Mesothelial cell of epicardium (in vitro differentiated cells): ENCODE results near the gene MXD1. TPM values are rescaled to one million over a fixed set of nuclear protein-coding genes. Genes with fewer than 3 reads are reported as not detected.
"Not testable (repeated sequence)": the region's sequence is repeated elsewhere in the genome, so short reads cannot be mapped to it uniquely, and the experiment has no call there.

Experiments used
- DNase-seq, 2 experiments: peaks; one replicate each; pipeline ENCODE4 v3.0.0; 2021; ENCODE audit warnings: low spot score in 2 of 2; ENCODE audit not compliant: unreplicated experiment in 2 of 2
- H3K27ac Mint-ChIP-seq: 2 replicates; pipeline ENCODE4 v1.8.0; 2021; ENCODE audit warnings: mixed read lengths
- H3K27me3 Mint-ChIP-seq: 2 replicates; pipeline ENCODE4 v1.8.0; 2021; ENCODE audit warnings: low read depth, mixed read lengths
- H3K36me3 Mint-ChIP-seq: 2 replicates; pipeline ENCODE4 v1.8.0; 2021; ENCODE audit warnings: mixed read lengths
- H3K4me1 Mint-ChIP-seq: 2 replicates; pipeline ENCODE4 v1.8.0; 2021; ENCODE audit warnings: mixed read lengths
- H3K4me3 Mint-ChIP-seq: 2 replicates; pipeline ENCODE4 v1.8.0; 2021; ENCODE audit warnings: mild to moderate bottlenecking, moderate library complexity, mixed read lengths
- H3K9me3 Mint-ChIP-seq: 2 replicates; pipeline ENCODE4 v1.8.0; 2021; ENCODE audit warnings: mixed read lengths
- total RNA-seq: library from RNA; stranded (reverse); gene quantifications from 3 replicates; pipeline ENCODE4 v1.2.1, GENCODE V29; 2021
- TF ChIP-seq, protein P1 (sequence below): fragments of 200-600 bp; sonication (generic); IDR thresholded peaks from one replicate; pipeline ENCODE4 v1.5.0; 2021; ENCODE audit warnings: antibody characterized with exemption; ENCODE audit not compliant: unreplicated experiment

Gene MXD1
- total RNA-seq, 1 donor from 2014 or later, result 8.7 TPM

DNA sequence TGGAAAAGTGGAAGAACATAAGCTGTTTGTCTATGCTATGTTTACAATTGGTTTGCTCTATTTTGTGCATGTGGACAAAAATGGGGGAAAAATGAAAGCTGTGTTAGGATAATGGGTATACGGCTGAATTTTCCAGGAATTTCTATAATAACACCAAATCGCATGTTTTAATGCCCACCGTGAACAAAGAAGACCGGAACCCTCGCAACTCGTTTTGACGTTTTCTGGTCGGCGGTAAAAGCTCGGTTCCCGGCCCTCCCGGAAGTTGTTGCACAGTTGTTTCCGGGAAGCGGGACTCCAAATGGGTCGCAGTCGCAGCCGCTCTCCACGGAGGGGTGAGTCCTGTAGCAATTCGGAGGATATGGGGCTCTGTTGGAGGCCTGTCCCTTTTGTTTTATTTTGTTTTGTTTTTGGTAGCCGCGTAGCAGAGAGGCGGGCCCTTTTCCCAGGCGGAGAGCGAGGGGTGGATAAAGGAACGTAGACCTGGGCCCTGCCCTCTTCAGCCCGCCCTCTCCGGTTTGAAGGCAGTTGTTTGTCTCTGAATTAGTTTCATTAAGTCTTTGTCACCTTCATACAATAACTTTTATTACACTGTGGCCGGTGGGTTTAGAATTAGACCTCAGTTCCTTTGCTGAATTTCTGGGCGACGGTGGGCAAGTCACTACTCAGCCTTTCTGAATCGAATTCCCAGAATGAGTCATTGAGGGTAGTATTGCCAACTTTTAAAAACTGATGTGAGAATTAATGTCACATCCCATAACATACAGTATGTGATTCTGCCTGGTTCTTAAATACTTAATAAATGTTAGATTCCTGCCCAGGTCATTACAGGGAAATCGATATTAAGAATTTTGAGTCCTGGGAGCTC, 21.0 kb upstream of the MXD1 start, which contains the start of gene SNRNP27:
Gene SNRNP27 (plus strand): TSS at position 273 of the 868 bp plus-strand sequence. CDS start 29 bp downstream, at position 302.
- Mint-ChIP-seq H3K27me3 (no peaks in the 10 kb centered on the region), H3K27ac (peak within 1 kb of the TSS; percentile 99), H3K4me3 (peak within 1 kb of the TSS; percentile 100), H3K4me1 (peaks cover 10% of the 10 kb centered on the region), H3K36me3 (peaks cover 11% of the 10 kb centered on the region), H3K9me3 (peaks cover 6% of the 10 kb centered on the region)
- peak; percentile 45 to 74 for DNase-seq
- TF ChIP-seq, protein P1, sequence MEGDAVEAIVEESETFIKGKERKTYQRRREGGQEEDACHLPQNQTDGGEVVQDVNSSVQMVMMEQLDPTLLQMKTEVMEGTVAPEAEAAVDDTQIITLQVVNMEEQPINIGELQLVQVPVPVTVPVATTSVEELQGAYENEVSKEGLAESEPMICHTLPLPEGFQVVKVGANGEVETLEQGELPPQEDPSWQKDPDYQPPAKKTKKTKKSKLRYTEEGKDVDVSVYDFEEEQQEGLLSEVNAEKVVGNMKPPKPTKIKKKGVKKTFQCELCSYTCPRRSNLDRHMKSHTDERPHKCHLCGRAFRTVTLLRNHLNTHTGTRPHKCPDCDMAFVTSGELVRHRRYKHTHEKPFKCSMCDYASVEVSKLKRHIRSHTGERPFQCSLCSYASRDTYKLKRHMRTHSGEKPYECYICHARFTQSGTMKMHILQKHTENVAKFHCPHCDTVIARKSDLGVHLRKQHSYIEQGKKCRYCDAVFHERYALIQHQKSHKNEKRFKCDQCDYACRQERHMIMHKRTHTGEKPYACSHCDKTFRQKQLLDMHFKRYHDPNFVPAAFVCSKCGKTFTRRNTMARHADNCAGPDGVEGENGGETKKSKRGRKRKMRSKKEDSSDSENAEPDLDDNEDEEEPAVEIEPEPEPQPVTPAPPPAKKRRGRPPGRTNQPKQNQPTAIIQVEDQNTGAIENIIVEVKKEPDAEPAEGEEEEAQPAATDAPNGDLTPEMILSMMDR, result no peak

GRCh38 chr2:69894737-69895136, 20.2 kb upstream of the MXD1 start:
- Mint-ChIP-seq H3K36me3 (peaks cover 12% of the 10 kb centered on the region), H3K4me3 (peak overlapping the region; percentile 100)
- not testable (repeated sequence) for H3K27me3 Mint-ChIP-seq, H3K4me1 Mint-ChIP-seq, DNase-seq, H3K9me3 Mint-ChIP-seq, H3K27ac Mint-ChIP-seq

GRCh38 chr2:69902213-69902922, 12.5 kb upstream of the MXD1 start:
- TF ChIP-seq, protein P1, result no peak
- Mint-ChIP-seq H3K27ac (no peak overlapping the region), H3K27me3 (no peaks in the 10 kb centered on the region), H3K36me3 (peaks cover 35% of the 10 kb centered on the region), H3K4me1 (no peaks in the 10 kb centered on the region), H3K4me3 (no peak overlapping the region), H3K9me3 (no peaks in the 10 kb centered on the region)
- no peak for DNase-seq

GRCh38 chr2:69907216-69907615, 7.7 kb upstream of the MXD1 start:
- no peaks in the 10 kb centered on the region for H3K9me3 Mint-ChIP-seq
- TF ChIP-seq, protein P1, result no peak
- no peak overlapping the region for H3K27ac Mint-ChIP-seq
- H3K36me3 Mint-ChIP-seq, result peaks cover 21% of the 10 kb centered on the region
- DNase-seq, result no peak
- H3K4me3 Mint-ChIP-seq, result no peak overlapping the region
- no peaks in the 10 kb centered on the region for H3K4me1 Mint-ChIP-seq
- H3K27me3 Mint-ChIP-seq, result no peaks in the 10 kb centered on the region

- Mint-ChIP-seq H3K9me3 (no peaks in the 10 kb centered on the region), H3K36me3 (peaks cover 12% of the 10 kb centered on the region), H3K27me3 (no peaks in the 10 kb centered on the region), H3K4me1 (peaks cover 9% of the 10 kb centered on the region), H3K4me3 (no peak overlapping the region), H3K27ac (no peak overlapping the region)
- DNase-seq, result no peak
- TF ChIP-seq, protein P1, result peak; percentile 6
These were observed 2.8 kb upstream of the MXD1 start for GRCh38 chr2:69911985-69912563.
